Transverse colon (tissue), 3 donors: ENCODE data around the gene DCLK2.

Experiments used
- POLR2A ChIP-seq: fragments of 450-650 bp; IDR thresholded peaks from one replicate; pipeline ENCODE4 v1.6.1; 2016; ENCODE audit warnings: antibody characterized with exemption, mild to moderate bottlenecking, moderate library complexity
- POLR2AphosphoS5 ChIP-seq, 3 donors: sonication (generic); formaldehyde crosslinking; IDR thresholded peaks; one replicate each; pipeline ENCODE4 v1.6.1; 2016; ENCODE audit warnings: antibody characterized with exemption in 3 of 3

GRCh38 chr4:150211016-150211415 is 132.8 kb downstream of the DCLK2 start:
- no peak for TF ChIP-seq POLR2A
- no peak for TF ChIP-seq POLR2AphosphoS5 (IDR thresholded peaks at IDR 0.05)
